ENCODE data around the gene EIF2B2.

EIF2B2 gene

GRCh38 chr14:74956027-74956279 lies 46.8 kb upstream of the EIF2B2 start:
- no peak for TF ChIP-seq CTCF (IDR thresholded peaks at IDR 0.05; ENCODE audit: control extremely low read depth, extremely low read depth, low read depth, missing control alignments)
- POLR2A ChIA-PET, result no interaction called here
- no peak for DNase-seq (ENCODE audit: extremely low spot score)
- CTCF ChIA-PET, result interaction anchor here (0.9 to 2.9 kb wide), 3 partner anchors 9 to 24 kb away, joined by 3 to 18 read pairs (median 3); no protein-coding TSS in a partner anchor

GRCh38 chr14:74956280-74957072 lies 46.2 kb upstream of the EIF2B2 start:
- no peak for TF ChIP-seq CTCF (IDR thresholded peaks at IDR 0.05; ENCODE audit: control extremely low read depth, extremely low read depth, low read depth, missing control alignments)
- CTCF ChIA-PET, result interaction anchor here (1.1 to 2.0 kb wide), 3 partner anchors 11 to 51 kb away, joined by 3 to 9 read pairs (median 4); no protein-coding TSS in a partner anchor
- POLR2A ChIA-PET, result no interaction called here
- no peak for DNase-seq (ENCODE audit: extremely low spot score)

- TF ChIP-seq CTCF (IDR thresholded peaks at IDR 0.05; ENCODE audit: control extremely low read depth, extremely low read depth, low read depth, missing control alignments), result no peak
- no peak for DNase-seq (ENCODE audit: extremely low spot score)
- ChIA-PET CTCF (interaction anchor here (0.8 to 7.5 kb wide), 7 partner anchors 9 to 129 kb away, joined by 3 to 93 read pairs (median 3); no protein-coding TSS in a partner anchor), POLR2A (no interaction called here)
Measured at GRCh38 chr14:74959596-74960180, 43.0 kb upstream of the EIF2B2 start.

GRCh38 chr14:74960736-74961135 lies 42.0 kb upstream of the EIF2B2 start:
- TF ChIP-seq CTCF (IDR thresholded peaks at IDR 0.05; ENCODE audit: control extremely low read depth, extremely low read depth, low read depth, missing control alignments), result no peak
- ChIA-PET CTCF (interaction anchor here (1.1 to 7.5 kb wide), 4 partner anchors 14 to 128 kb away, joined by 3 to 93 read pairs (median 4); no protein-coding TSS in a partner anchor), POLR2A (interaction anchor here (0.6 kb wide), 2 partner anchors 71 to 708 kb away, joined by 3 to 5 read pairs; no protein-coding TSS in a partner anchor)
- no peak for DNase-seq (ENCODE audit: extremely low spot score)

- ChIA-PET CTCF (interaction anchor here (1.0 to 7.5 kb wide), 4 partner anchors 10 to 127 kb away, joined by 3 to 93 read pairs (median 6); no protein-coding TSS in a partner anchor), POLR2A (interaction anchor here (0.6 kb wide), 2 partner anchors 72 to 707 kb away, joined by 3 to 5 read pairs; no protein-coding TSS in a partner anchor)
- no peak for TF ChIP-seq CTCF (IDR thresholded peaks at IDR 0.05; ENCODE audit: control extremely low read depth, extremely low read depth, low read depth, missing control alignments)
- DNase-seq (ENCODE audit: extremely low spot score), result no peak
Measured at GRCh38 chr14:74961238-74961911, 41.3 kb upstream of the EIF2B2 start.

GRCh38 chr14:74962046-74962445 lies 40.7 kb upstream of the EIF2B2 start:
- ChIA-PET POLR2A (no interaction called here), CTCF (interaction anchor here (1.0 to 7.5 kb wide), 3 partner anchors 11 to 126 kb away, joined by 4 to 93 read pairs (median 7); no protein-coding TSS in a partner anchor)
- TF ChIP-seq CTCF (IDR thresholded peaks at IDR 0.05; ENCODE audit: control extremely low read depth, extremely low read depth, low read depth, missing control alignments), result no peak
- no peak for DNase-seq (ENCODE audit: extremely low spot score)
